ENCODE data around the gene EFCAB6.

EFCAB6 gene

DNA sequence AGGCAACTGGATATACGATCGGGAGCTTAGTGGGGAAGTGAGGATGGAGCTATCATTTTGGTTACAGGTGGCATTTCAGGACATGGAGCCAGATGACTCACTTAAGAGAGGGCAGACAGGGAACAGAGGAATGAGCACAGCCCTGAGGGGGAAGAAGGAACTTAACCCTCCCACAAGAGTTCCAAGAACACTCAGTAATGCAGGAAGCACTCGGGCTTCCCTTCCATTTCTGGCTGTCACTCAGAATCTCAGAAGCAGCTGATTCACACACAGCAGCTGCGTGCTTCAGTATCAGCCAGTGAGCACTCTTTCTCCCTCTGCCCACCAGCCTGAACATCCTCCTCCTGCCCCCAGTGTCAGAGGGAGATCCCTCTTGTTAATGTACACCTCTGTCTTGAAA, 34.8 kb downstream of the EFCAB6 start:
- peak; percentile 13 to 88 (median 62) for DNase-seq
- intact Hi-C loops (cut with DNase I): no loop called here

DNA sequence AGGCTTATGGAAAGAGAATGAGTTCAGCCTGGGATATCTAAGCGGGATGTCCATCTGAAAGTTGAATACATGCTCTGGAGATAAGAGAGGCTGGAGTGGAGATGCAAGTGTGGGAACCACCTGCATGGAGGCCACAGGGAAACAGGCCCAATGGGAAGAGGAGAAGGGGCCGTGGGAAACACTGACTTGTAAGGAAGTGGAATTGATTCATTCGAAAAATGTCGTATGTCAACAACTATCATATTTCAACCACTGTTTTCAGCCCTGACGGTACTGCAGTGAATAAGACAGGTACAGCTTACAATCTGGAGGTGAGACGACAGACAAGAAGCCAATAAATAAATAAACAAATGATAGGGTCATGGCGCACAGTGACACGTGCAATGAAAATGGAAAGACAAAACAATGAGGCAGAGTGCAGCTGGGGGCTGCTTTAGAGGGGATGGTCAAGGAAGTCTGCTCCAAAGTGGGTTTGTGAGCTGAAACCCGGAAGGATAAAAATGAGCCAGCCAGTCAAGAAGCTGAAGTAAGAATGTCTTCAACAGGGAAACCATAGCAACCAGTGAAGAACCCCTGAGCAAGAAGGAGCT, 35.9 kb downstream of the EFCAB6 start:
- no peak for DNase-seq
- intact Hi-C loops (cut with DNase I): no loop called here

DNA sequence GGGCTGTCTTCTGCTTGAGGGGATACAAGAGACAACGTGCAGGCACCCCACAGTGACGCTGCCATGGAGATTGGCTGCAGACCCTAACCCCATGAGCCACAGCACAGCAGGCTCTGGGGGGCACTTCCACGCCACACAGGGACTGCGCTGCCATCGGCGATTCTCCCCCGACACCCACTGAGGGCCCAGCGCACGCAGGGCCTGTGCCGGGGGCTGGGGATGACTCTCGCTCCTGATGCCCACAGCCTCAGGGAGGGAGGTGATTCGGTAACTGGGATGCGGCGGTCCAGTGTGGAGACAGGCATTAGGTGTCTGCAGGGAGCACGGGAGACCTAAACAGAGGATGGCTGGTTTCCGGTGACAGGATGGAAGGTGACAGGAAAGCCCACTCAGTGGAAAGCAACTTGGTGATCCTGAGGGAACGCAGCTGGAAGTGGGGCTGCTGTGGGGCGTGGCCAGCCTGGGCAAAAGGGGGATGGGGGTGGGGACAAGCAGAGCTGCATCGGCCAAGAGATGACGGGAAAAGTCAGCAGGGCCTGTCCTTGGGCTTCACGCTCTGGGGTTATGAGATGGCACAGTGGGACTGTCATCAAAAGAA, 37.7 kb downstream of the EFCAB6 start:
- DNase-seq: no peak

DNA sequence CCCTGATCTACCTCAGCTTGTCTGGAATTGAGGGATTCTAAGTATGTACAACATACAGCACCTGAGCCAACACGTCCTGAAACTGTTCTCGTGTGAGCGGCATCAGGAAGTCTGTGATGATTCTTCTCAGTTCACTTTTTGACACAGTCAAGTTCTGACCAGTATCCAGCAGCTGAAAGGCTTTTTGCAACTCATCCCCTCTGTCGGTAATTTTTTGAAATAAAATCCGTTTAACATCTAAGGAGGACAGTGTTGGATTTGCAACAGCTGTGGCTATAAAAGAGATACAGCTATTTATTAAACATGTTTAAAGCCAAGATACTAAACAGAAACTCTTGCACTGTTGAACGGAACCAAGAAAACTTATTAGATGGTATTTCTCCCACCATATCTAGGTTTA, 39.3 kb downstream of the EFCAB6 start:
- DNase-seq: no peak
- intact Hi-C loops (cut with DNase I): no loop called here

More for the DNA sequence above, 37.7 kb downstream of the EFCAB6 start:
- intact Hi-C loops (cut with DNase I): no loop called here

DNA sequence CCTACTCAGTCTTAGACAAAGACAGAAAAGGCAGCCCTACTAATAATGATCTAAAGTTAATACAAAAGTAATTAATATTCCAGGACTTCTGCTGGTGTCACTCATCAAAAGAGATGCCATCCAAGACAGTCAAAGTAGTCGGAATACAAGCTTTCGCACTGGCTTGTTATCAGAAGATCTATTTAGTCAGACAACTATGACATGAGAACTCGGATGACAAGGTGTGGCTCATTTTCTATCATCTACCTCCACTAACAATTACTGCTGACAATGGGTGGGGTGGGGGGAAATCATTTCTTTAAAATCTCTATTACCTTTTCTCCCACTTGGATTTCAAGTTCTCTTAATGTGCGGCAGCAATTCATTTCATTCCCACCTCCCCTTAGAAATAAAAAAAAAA, 56.7 kb downstream of the EFCAB6 start:
- peak in 7 of 42 donors; percentile 6 to 55 (median 27) for DNase-seq
- intact Hi-C loops (cut with DNase I): no loop called here

DNA sequence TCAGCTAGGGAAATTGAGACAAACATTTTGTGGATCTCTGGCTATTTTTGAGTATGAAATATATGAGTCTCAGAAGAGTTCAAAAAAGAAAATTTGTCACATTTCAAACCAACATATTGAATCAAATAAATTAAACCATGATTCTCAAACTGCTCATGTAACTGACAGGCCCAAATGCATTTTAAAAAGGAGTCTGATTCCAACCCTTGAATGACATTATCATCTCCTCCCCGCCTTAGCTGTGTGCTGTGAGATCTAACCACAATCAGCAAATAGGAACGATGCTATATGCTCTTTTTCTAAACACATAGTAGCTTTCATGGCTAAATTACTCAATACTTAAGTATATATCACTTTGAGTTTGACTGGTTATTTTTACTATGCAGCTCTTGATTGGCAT, 57.1 kb downstream of the EFCAB6 start:
- no peak for DNase-seq
- intact Hi-C loops (cut with DNase I): no loop called here

DNA sequence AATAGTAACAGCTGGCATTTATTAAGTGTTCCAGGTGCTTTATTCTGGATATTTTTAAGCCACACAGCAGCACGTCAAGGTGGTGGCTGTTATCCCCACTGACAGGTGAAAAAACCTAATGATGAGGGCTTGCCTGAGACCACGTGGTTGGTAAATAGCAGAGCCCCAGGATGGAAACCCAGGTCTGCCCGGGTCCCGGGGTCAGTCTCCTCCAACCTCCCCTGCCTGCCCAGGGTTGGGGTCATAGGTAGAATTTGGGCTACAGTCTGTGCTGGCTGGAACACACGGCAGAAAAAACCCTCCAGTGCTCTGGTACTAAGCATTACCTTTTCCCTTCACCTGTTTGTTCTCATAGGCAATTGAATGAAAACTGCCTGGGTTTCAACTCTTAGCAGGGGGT, 57.9 kb downstream of the EFCAB6 start:
- intact Hi-C loops (cut with DNase I): no loop called here
- no peak for DNase-seq

DNA sequence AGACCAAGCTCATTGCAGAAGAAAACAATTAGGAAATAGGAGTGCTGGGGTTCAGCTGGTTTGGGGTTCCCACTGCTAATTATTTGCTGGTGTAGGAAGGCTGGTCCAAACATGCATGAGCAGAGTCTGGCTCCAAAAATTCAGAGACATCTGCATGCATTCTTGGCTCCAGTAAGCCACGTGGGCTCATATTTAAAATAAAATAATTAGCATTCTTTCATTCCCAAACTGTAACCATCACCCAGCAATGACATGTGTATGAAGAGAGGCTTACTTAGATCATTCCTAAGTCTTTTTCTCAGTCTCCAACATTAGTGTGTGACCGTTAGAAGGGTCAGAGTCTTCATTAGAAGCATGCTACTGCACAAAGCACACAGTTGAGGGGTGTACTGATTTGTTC, 58.4 kb downstream of the EFCAB6 start:
- no peak for DNase-seq
- intact Hi-C loops (cut with DNase I): no loop called here

DNA sequence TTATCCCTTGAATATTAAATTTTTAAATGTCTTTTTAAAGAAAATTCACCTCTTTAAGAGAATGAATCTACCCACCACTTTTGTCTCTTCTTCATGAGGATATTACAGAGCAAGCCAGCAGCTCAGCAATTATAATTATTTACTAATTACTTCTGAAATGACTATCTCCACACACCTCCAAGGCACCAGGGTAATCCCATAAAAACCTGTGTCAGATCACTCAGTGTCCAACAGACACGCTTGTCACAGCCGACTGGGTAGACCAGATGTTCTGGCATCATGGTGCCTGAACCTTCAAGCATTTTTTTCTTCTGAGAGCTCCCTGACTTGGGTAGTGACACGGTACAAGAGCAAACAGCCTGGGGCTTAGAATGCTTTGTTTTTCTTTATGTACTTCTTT, 61.4 kb downstream of the EFCAB6 start:
- intact Hi-C loops (cut with DNase I): no loop called here

DNA sequence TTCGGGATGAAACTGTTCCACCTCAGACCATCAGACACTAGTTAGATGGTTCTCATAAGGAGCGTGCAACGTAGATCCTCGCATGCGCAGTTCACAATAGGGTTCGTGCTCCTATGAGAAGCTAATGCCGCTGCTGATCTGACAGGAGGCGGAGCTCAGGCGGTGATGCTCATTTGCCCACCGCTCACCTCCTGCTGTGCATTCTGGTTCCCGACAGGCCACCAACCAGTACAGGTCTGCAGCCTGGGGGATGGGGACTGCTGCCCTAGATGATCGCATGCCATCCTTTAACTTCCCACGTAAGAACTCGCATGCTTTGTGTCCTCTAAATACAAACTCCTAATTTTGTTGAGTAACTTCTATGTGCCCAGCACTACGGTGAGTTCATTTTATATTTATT, 62.6 kb downstream of the EFCAB6 start:
- no peak for DNase-seq
- intact Hi-C loops (cut with DNase I): no loop called here

More for the DNA sequence above, 61.4 kb downstream of the EFCAB6 start:
- no peak for DNase-seq

DNA sequence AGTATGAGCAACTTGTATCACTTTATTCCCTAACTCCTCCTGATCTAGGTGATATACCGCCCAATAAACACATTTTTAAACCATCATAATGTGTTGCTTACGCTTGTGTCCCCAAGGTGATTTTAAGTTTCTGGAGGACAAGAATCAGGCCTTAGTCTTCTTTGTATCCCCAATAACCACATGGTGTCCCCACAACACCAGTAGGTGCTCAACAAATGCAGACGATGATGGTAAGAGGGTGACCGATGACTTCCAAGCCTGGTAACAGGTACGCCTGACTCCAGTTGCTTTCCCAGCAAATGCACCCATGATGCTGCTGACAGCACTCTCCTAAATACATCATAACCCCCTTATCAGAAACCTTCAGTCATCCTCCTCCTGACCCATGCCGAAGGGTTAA, 64.2 kb downstream of the EFCAB6 start:
- intact Hi-C loops (cut with DNase I): no loop called here
- DNase-seq: no peak

DNA sequence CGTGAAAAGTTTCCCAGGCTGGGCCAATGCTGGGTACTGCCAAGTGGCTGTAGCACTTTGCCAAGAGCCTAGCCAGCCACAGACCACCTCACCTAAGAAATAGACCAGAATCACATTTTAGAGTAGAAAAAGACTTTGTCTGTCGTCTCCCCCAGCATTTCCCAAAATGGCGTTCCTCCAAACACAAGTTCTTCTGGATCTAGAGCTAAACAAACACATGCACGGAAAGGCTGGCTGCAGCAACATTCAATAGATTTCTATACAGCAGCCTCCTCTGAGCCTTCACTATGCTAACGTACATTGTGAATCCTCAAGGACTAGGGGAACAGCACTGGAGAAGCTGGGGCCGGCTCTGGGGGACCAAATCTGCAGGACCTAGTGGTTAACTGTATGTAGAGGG, 65.0 kb downstream of the EFCAB6 start:
- no peak for DNase-seq
- intact Hi-C loops (cut with DNase I): no loop called here

DNA sequence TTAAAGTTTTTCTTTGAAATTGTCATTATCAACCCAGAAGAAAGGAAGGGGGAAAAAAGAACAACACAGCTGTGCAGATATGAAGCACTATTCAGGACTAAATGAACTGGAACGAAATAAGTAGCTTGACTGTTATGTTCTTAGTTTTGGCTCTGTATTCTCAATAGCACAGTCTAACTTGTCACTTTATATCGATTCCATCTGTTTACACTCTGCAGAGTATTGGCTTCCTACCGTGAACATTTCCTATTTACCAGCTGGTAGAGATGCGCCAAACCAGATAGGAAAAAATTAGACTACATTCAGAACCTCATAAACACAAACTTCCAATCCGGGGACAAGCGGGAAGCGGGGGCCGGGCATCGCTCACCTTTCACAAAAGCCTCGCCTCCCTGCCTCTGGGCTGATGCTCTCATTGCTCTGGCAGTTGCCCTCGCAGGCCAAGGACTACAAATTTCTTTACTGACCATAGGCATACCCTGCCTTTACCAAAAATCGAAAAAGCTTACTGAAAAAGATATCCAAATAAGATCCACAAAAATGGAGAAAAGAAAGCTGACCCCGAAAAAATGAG, 66.2 kb downstream of the EFCAB6 start:
- no peak for DNase-seq
- intact Hi-C loops (cut with DNase I): no loop called here

DNA sequence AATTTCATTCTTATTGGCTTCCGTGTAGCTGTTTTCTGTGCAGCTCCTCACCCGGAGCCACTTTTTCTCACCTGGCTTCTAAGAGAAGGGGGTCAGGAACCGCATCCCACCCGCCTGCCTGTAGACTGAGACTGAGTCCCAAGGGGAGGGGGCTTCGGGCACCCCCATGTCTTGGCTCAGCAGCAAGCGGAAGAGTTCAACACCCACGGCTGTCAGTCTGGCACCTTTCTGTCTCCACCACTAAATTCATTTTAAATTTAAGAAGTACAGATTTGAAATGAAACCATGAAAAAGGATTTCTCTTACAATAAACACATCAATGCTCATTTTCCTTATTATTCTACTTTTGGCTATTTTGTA, 66.7 kb downstream of the EFCAB6 start:
- no peak for DNase-seq
- intact Hi-C loops (cut with DNase I): no loop called here

DNA sequence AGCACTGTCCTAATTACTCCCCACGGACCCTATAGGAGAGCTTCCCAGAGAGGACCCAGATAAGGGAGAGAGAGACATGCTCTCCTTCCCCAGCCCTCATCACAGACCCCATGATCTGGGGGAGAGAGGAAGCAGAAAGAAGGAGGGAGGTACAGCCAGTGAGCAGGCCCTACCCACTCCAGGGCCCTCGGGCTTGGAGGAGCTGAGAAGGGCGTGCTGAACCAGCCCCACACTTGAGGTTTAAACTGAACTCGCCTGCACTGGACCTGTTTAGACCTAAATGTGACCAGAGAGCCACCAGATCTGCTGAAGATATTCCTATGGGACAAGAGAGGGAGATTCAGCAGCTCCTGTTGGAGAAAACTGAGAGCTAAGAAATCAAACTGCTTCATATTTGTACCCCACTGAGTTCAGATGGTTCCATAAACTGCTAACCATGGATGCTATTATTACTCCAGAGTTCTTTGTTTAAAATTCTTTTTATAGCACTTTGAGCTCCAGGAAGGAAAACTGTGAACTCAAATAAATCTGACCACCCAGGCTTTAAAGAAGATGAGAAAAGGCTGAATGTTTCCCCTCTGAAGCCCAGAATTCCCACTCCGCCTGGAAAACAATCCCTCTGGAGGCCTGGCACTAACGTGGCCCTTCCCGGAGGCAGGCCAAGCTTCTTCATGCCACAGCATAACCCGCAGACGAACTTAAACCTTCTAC, 67.2 kb downstream of the EFCAB6 start:
- no peak for DNase-seq
- intact Hi-C loops (cut with DNase I): no loop called here

DNA sequence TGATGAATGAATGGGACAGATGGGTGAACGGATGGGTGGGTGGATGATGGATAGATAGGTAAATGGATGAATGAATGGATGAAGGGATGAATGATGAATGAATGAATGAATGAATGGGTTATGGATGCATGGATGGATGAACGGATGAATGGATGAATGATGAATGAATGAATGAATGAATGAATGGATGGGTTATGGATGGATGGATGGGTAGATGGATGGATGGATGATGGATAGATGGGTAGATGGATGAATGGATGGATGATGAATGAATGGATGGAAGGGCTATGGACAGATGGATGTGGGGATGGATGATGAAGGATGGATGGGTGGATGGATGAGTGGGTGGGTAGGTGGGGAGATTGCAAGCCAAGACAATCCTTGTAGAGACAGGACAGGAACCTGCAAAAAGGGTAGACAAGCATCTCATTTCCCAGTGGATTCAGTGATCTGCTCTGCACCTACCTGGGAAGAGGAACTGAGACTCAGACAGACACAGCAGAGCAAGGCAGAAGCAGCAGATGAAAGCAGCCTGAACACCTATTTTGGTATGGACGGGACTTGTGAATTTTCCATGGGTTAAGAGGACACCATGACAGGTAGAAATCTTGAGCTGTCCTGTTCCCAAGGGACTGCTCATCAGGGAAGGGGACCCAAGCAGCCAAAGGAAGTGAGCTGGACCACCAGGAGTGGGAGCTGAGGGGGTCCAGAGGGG, 68.0 kb downstream of the EFCAB6 start:
- intact Hi-C loops (cut with DNase I): no loop called here
- DNase-seq: no peak

DNA sequence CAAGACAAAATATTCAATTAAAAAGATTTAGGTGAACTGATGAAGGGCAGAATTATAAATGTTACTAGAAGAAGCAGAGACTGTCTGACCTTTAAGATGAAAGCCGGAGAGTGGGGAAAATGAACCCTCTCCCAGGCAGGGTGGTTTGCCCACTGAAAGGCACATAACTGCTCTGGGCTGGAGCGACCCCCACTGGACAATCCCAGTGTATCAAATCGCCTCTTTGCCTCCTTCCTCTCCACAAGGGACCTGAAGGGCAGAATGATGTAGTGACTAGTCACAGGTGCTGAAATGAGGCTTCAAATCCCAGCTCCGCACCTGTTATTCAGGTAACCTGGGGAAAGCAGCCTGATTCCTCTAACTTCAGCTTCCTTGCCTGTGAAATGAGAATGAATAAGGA, 69.0 kb downstream of the EFCAB6 start:
- intact Hi-C loops (cut with DNase I): no loop called here

DNA sequence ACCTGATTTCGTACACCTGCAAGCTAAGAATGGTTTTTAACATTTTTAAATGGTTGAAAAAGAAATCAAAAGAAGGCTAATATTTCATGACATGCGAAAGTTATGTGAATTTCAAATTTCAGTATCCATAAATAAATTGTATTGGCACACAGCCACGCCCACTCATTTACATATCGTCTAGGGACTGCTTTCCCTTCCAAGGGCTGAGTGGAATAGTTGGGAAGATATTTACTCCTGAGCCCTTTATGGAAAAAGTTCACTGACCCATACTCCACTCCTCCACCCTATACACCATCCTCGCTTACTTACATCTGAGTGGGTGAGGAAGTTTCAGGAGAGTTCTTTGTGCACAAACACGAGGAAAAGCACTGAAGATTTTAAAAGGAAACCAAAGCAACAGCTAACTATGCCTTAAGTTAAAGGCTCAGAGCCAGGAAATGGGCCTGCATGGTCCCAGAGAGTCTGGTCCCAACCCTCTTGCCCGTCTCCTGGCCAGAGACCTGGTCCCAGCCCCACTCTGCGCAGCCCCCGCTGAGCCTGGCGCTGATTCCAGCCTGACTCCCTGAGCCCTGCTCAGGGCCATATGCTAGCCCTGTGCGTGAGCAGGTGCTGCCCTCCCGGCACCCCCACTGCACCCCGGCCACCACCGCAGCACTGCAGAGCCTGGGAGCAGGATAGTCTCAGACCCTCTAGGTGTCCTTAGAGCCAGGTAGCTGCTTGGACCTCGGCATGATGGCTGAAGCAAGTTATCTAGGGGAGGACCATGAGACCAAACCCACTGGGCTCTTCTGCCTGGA, 69.8 kb downstream of the EFCAB6 start:
- intact Hi-C loops (cut with DNase I): no loop called here
- no peak for DNase-seq

More for the DNA sequence above, 69.0 kb downstream of the EFCAB6 start:
- peak in 2 of 42 donors; percentile 15 to 43 for DNase-seq

Measured in head of caudate nucleus (tissue), 42 donors.